Activated naive CD4-positive, alpha-beta T cell treated with anti-CD3 and anti-CD28 coated beads for 36 hours (primary cell): ENCODE data around the gene DUSP22. TPM values are rescaled to one million over a fixed set of nuclear protein-coding genes. Genes with fewer than 3 reads are reported as not detected.

ENCODE experiments used
- CTCF ChIA-PET: fragments of 350-600 bp; sonication (Branson Sonifier 250); formaldehyde crosslinking; loops from one replicate; lab custom pipeline; 2021; ENCODE audit warnings: antibody characterized with exemption; lab: Charles Lee
- DNase-seq: peaks from one replicate; pipeline ENCODE4 v3.0.0-alpha.2; 2020
- H3K27ac Mint-ChIP-seq: one replicate; pipeline ENCODE4 v1.8.0; 2021; ENCODE audit warnings: mild to moderate bottlenecking, mixed read lengths
- H3K27me3 Mint-ChIP-seq: one replicate; pipeline ENCODE4 v1.8.0; 2021; ENCODE audit warnings: low read depth, mixed read lengths
- H3K36me3 Mint-ChIP-seq: one replicate; pipeline ENCODE4 v1.8.0; 2021; ENCODE audit warnings: low read depth, mixed read lengths
- H3K4me1 Mint-ChIP-seq: one replicate; pipeline ENCODE4 v1.8.0; 2021; ENCODE audit warnings: low read depth, mixed read lengths
- H3K4me3 Mint-ChIP-seq: one replicate; pipeline ENCODE4 v1.8.0; 2021; ENCODE audit warnings: mild to moderate bottlenecking, moderate library complexity, mixed read lengths
- H3K9me3 Mint-ChIP-seq: one replicate; pipeline ENCODE4 v1.8.0; 2021; ENCODE audit warnings: mixed read lengths
- intact Hi-C: fragments of 100-400 bp; cut with micrococcal nuclease; formaldehyde crosslinking; loops from one replicate; pipeline ENCODE4 v1.15.1; 2023
- total RNA-seq, 2 experiments: library from RNA; stranded (reverse); gene quantifications; one replicate each; pipeline ENCODE4 v1.2.3, GENCODE V29; 2021

DUSP22 gene
- total RNA-seq, 2 experiments from 2014 or later = 44.6 to 46.9 TPM

GRCh38 chr6:382883-383810 lies 90.9 kb downstream of the DUSP22 start:
- intact Hi-C loops = no loop called here

GRCh38 chr6:383856-384255 lies 91.6 kb downstream of the DUSP22 start:
- Mint-ChIP-seq H3K27ac (no peak overlapping the region), H3K4me3 (no peak overlapping the region), H3K4me1 (peaks cover 7% of the 10 kb centered on the region), H3K9me3 (no peaks in the 10 kb centered on the region), H3K27me3 (peaks cover 32% of the 10 kb centered on the region), H3K36me3 (no peaks in the 10 kb centered on the region)
- no peak for DNase-seq
- CTCF ChIA-PET = interaction anchor here (1.0 to 1.1 kb wide), 2 partner anchors 209 to 236 kb away, joined by 3 read pairs; no protein-coding TSS in a partner anchor
- intact Hi-C loops = no loop called here

More at GRCh38 chr6:382883-383810, 90.9 kb downstream of the DUSP22 start:
- CTCF ChIA-PET = interaction anchor here (1.0 to 1.1 kb wide), 2 partner anchors 210 to 235 kb away, joined by 3 read pairs; no protein-coding TSS in a partner anchor
- H3K27ac Mint-ChIP-seq = no peak overlapping the region
- no peak overlapping the region for H3K4me3 Mint-ChIP-seq
- no peaks in the 10 kb centered on the region for H3K36me3 Mint-ChIP-seq
- no peak for DNase-seq
- H3K27me3 Mint-ChIP-seq = peaks cover 32% of the 10 kb centered on the region
- H3K4me1 Mint-ChIP-seq = peaks cover 8% of the 10 kb centered on the region
- no peaks in the 10 kb centered on the region for H3K9me3 Mint-ChIP-seq

GRCh38 chr6:384898-385297 lies 92.6 kb downstream of the DUSP22 start:
- H3K9me3 Mint-ChIP-seq = no peaks in the 10 kb centered on the region
- intact Hi-C loops = loop anchor here (5.0 kb wide), 1 partner anchor 1012 kb away; no protein-coding TSS in a partner anchor
- CTCF ChIA-PET = interaction anchor here (0.6 kb wide), 1 partner anchor 193 kb away, joined by 3 read pairs; no protein-coding TSS in a partner anchor

GRCh38 chr6:385614-386013 lies 93.3 kb downstream of the DUSP22 start:
- Mint-ChIP-seq H3K4me1 (peaks cover 19% of the 10 kb centered on the region), H3K27me3 (peaks cover 27% of the 10 kb centered on the region), H3K27ac (no peak overlapping the region), H3K9me3 (no peaks in the 10 kb centered on the region), H3K4me3 (no peak overlapping the region), H3K36me3 (no peaks in the 10 kb centered on the region)
- intact Hi-C loops = loop anchor here (5.0 kb wide), 1 partner anchor 1012 kb away; no protein-coding TSS in a partner anchor
- no peak for DNase-seq
- CTCF ChIA-PET = no interaction called here

More at GRCh38 chr6:384898-385297, 92.6 kb downstream of the DUSP22 start:
- Mint-ChIP-seq H3K27me3 (peaks cover 32% of the 10 kb centered on the region), H3K4me1 (peaks cover 15% of the 10 kb centered on the region), H3K27ac (no peak overlapping the region), H3K4me3 (no peak overlapping the region), H3K36me3 (no peaks in the 10 kb centered on the region)
- DNase-seq = no peak

- intact Hi-C loops = loop anchor here (5.0 kb wide), 1 partner anchor 1011 kb away; no protein-coding TSS in a partner anchor
- H3K36me3 Mint-ChIP-seq = peaks cover 5% of the 10 kb centered on the region
- no peak for DNase-seq
- peaks cover 21% of the 10 kb centered on the region for H3K4me1 Mint-ChIP-seq
- CTCF ChIA-PET = interaction anchor here (1.0 kb wide), 1 partner anchor 198 kb away, joined by 3 read pairs; no protein-coding TSS in a partner anchor
- H3K4me3 Mint-ChIP-seq = no peak overlapping the region
- no peaks in the 10 kb centered on the region for H3K9me3 Mint-ChIP-seq
- no peak overlapping the region for H3K27ac Mint-ChIP-seq
- peaks cover 19% of the 10 kb centered on the region for H3K27me3 Mint-ChIP-seq
These were observed 94.5 kb downstream of the DUSP22 start for GRCh38 chr6:386688-387266.

GRCh38 chr6:387293-387741 lies 95.0 kb downstream of the DUSP22 start:
- H3K4me3 Mint-ChIP-seq = no peak overlapping the region
- H3K4me1 Mint-ChIP-seq = peaks cover 21% of the 10 kb centered on the region
- no peaks in the 10 kb centered on the region for H3K9me3 Mint-ChIP-seq
- DNase-seq = no peak
- intact Hi-C loops = loop anchor here (5.0 kb wide), 1 partner anchor 1010 kb away; no protein-coding TSS in a partner anchor
- no peak overlapping the region for H3K27ac Mint-ChIP-seq
- H3K36me3 Mint-ChIP-seq = peaks cover 7% of the 10 kb centered on the region
- peaks cover 17% of the 10 kb centered on the region for H3K27me3 Mint-ChIP-seq
- CTCF ChIA-PET = interaction anchor here (1.0 kb wide), 1 partner anchor 199 kb away, joined by 3 read pairs; no protein-coding TSS in a partner anchor

- intact Hi-C loops = loop anchor here (1.0 to 5.0 kb wide), 2 partner anchors 165 to 1009 kb away; no protein-coding TSS in a partner anchor
- H3K27ac Mint-ChIP-seq = no peak overlapping the region
- peaks cover 13% of the 10 kb centered on the region for H3K27me3 Mint-ChIP-seq
- peaks cover 21% of the 10 kb centered on the region for H3K4me1 Mint-ChIP-seq
- no peak for DNase-seq
- no peak overlapping the region for H3K4me3 Mint-ChIP-seq
- no peaks in the 10 kb centered on the region for H3K9me3 Mint-ChIP-seq
- CTCF ChIA-PET = interaction anchor here (1.0 to 4.5 kb wide), 3 partner anchors 193 to 204 kb away, joined by 3 to 20 read pairs (median 3); no protein-coding TSS in a partner anchor
- H3K36me3 Mint-ChIP-seq = peaks cover 15% of the 10 kb centered on the region
These were observed 96.1 kb downstream of the DUSP22 start for GRCh38 chr6:388202-388903.

- H3K9me3 Mint-ChIP-seq = no peaks in the 10 kb centered on the region
- H3K4me3 Mint-ChIP-seq = peak overlapping the region; percentile 93
- no peak for DNase-seq
- H3K36me3 Mint-ChIP-seq = peaks cover 22% of the 10 kb centered on the region
- peak overlapping the region; percentile 95 for H3K27ac Mint-ChIP-seq
- intact Hi-C loops = loop anchor here (1.0 to 5.0 kb wide), 13 partner anchors 57 to 1008 kb away; partner anchors contain the start of gene DUSP22
- H3K27me3 Mint-ChIP-seq = peaks cover 6% of the 10 kb centered on the region
- peaks cover 26% of the 10 kb centered on the region for H3K4me1 Mint-ChIP-seq
- CTCF ChIA-PET = interaction anchor here (0.6 to 4.5 kb wide), 9 partner anchors 95 to 268 kb away, joined by 3 to 20 read pairs (median 3); no protein-coding TSS in a partner anchor
These were observed 96.9 kb downstream of the DUSP22 start for GRCh38 chr6:389143-389542.

GRCh38 chr6:389622-390021 lies 97.3 kb downstream of the DUSP22 start:
- peaks cover 27% of the 10 kb centered on the region for H3K36me3 Mint-ChIP-seq
- H3K9me3 Mint-ChIP-seq = no peaks in the 10 kb centered on the region
- CTCF ChIA-PET = interaction anchor here (0.6 to 4.5 kb wide), 14 partner anchors 10 to 203 kb away, joined by 3 to 20 read pairs (median 4); no protein-coding TSS in a partner anchor
- intact Hi-C loops = loop anchor here (1.0 to 10.0 kb wide), 16 partner anchors 57 to 1008 kb away; partner anchors contain the start of genes DUSP22 and FOXQ1
- peak overlapping the region; percentile 95 for H3K27ac Mint-ChIP-seq
- H3K4me1 Mint-ChIP-seq = peaks cover 27% of the 10 kb centered on the region
- H3K27me3 Mint-ChIP-seq = peaks cover 6% of the 10 kb centered on the region
- DNase-seq = peak; percentile 74
- H3K4me3 Mint-ChIP-seq = peak overlapping the region; percentile 93

- no peaks in the 10 kb centered on the region for H3K9me3 Mint-ChIP-seq
- H3K4me1 Mint-ChIP-seq = peaks cover 41% of the 10 kb centered on the region
- peak overlapping the region; percentile 93 for H3K4me3 Mint-ChIP-seq
- peak overlapping the region; percentile 95 for H3K27ac Mint-ChIP-seq
- peaks cover 4% of the 10 kb centered on the region for H3K27me3 Mint-ChIP-seq
- intact Hi-C loops = loop anchor here (1.0 to 10.0 kb wide), 7 partner anchors 12 to 990 kb away; partner anchors contain the start of gene FOXQ1
- DNase-seq = peak; percentile 76
- H3K36me3 Mint-ChIP-seq = peaks cover 41% of the 10 kb centered on the region
- CTCF ChIA-PET = interaction anchor here (0.9 to 4.5 kb wide), 15 partner anchors 12 to 203 kb away, joined by 3 to 20 read pairs (median 4); no protein-coding TSS in a partner anchor
These were observed 98.7 kb downstream of the DUSP22 start for GRCh38 chr6:390914-391558.
